ENCODE results near the gene POLR2F. TPM values are rescaled to one million over a fixed set of nuclear protein-coding genes. Genes with fewer than 3 reads are reported as not detected.

POLR2F gene
- total RNA-seq, result 10 to 100 TPM; 43.4 to 47.9 TPM

- peak; percentile 96 for DNase-seq
Observed at GRCh38 chr22:37953437-37954179, at the start of gene POLR2F, which contains the start of gene C22orf23. POLR2F (plus strand) TSS chr22:37953699; CDS start chr22:37953788, 89 bp downstream. C22orf23 (minus strand) TSS chr22:37953601; CDS start chr22:37953149, 452 bp downstream.

GRCh38 chr22:37904572-37905533, 48.6 kb upstream of the POLR2F start:
- DNase-seq, result peak; percentile 27 to 41
- H3K4me3 Mint-ChIP-seq, result peak overlapping the region; percentile 82 to 83
- peaks cover 22% of the 10 kb centered on the region for H3K4me1 Mint-ChIP-seq (ENCODE audit: low read depth)
- no peaks in the 10 kb centered on the region for H3K36me3 Mint-ChIP-seq (ENCODE audit: insufficient read depth in 2 of 2)
- ATAC-seq (replicated peaks in 1 of 2), result peak; percentile 16 to 18
- H3K27me3 Mint-ChIP-seq (ENCODE audit: low read depth), result no peaks in the 10 kb centered on the region
- H3K9me3 Mint-ChIP-seq, result no peaks in the 10 kb centered on the region
- peak overlapping the region; percentile 27 for H3K27ac Mint-ChIP-seq

More at GRCh38 chr22:37953437-37954179, at the start of gene POLR2F, which contains the start of gene C22orf23:
- H3K36me3 Mint-ChIP-seq (ENCODE audit: insufficient read depth in 2 of 2), result peaks cover 6 to 7% of the 10 kb centered on the region in 2 donors
- H3K4me1 Mint-ChIP-seq (ENCODE audit: low read depth), result peaks cover 27% of the 10 kb centered on the region
- peak; percentile 97 for ATAC-seq (replicated peaks in 1 of 2)
- H3K27ac Mint-ChIP-seq, result peak within 1 kb of the TSS; percentile 95
- no peaks in the 10 kb centered on the region for H3K9me3 Mint-ChIP-seq
- H3K27me3 Mint-ChIP-seq (ENCODE audit: low read depth), result peaks cover 10% of the 10 kb centered on the region
- peak within 1 kb of the TSS; percentile 88 to 91 for H3K4me3 Mint-ChIP-seq

GRCh38 chr22:37905534-37906363, 47.8 kb upstream of the POLR2F start, which contains the start of gene MICALL1:
MICALL1 (plus strand) TSS chr22:37906297; CDS start chr22:37906423, 126 bp downstream.
- DNase-seq, result peak; percentile 81 to 86
- no peaks in the 10 kb centered on the region for H3K36me3 Mint-ChIP-seq (ENCODE audit: insufficient read depth in 2 of 2)
- peak within 1 kb of the TSS; percentile 82 to 83 for H3K4me3 Mint-ChIP-seq
- H3K27me3 Mint-ChIP-seq (ENCODE audit: low read depth), result no peaks in the 10 kb centered on the region
- peak; percentile 93 for ATAC-seq (replicated peaks in 1 of 2)
- H3K27ac Mint-ChIP-seq, result peak within 1 kb of the TSS; percentile 61
- H3K4me1 Mint-ChIP-seq (ENCODE audit: low read depth), result peaks cover 22% of the 10 kb centered on the region
- H3K9me3 Mint-ChIP-seq, result no peaks in the 10 kb centered on the region

- peak overlapping the region; percentile 74 to 80 for H3K4me3 Mint-ChIP-seq
Observed at GRCh38 chr22:37906364-37907008, 47.0 kb upstream of the POLR2F start.

GRCh38 chr22:37907036-37907954, 46.2 kb upstream of the POLR2F start:
- Mint-ChIP-seq H3K36me3 (ENCODE audit: insufficient read depth in 2 of 2) (no peaks in the 10 kb centered on the region), H3K27ac (peak overlapping the region; percentile 61), H3K9me3 (no peaks in the 10 kb centered on the region), H3K27me3 (ENCODE audit: low read depth) (no peaks in the 10 kb centered on the region), H3K4me1 (ENCODE audit: low read depth) (peaks cover 30% of the 10 kb centered on the region), H3K4me3 (peak overlapping the region; percentile 74 to 80)
- DNase-seq (no peak), ATAC-seq (replicated peaks in 1 of 2) (no peak)

More at GRCh38 chr22:37906364-37907008, 47.0 kb upstream of the POLR2F start:
- Mint-ChIP-seq H3K9me3 (no peaks in the 10 kb centered on the region), H3K4me1 (ENCODE audit: low read depth) (peaks cover 22% of the 10 kb centered on the region), H3K27ac (peak overlapping the region; percentile 61), H3K36me3 (ENCODE audit: insufficient read depth in 2 of 2) (no peaks in the 10 kb centered on the region), H3K27me3 (ENCODE audit: low read depth) (no peaks in the 10 kb centered on the region)
- peak; percentile 59 to 62 for DNase-seq
- peak; percentile 20 to 44 for ATAC-seq (replicated peaks in 1 of 2)

- Mint-ChIP-seq H3K9me3 (no peaks in the 10 kb centered on the region), H3K36me3 (ENCODE audit: insufficient read depth in 2 of 2) (no peaks in the 10 kb centered on the region), H3K4me3 (no peak overlapping the region), H3K27me3 (ENCODE audit: low read depth) (no peaks in the 10 kb centered on the region), H3K27ac (no peak overlapping the region), H3K4me1 (ENCODE audit: low read depth) (peaks cover 31% of the 10 kb centered on the region)
- ATAC-seq (replicated peaks in 1 of 2) (no peak), DNase-seq (no peak)
Observed at GRCh38 chr22:37909766-37910165, 43.7 kb upstream of the POLR2F start.

- DNase-seq (no peak), ATAC-seq (replicated peaks in 1 of 2) (no peak)
- H3K27ac Mint-ChIP-seq, result no peak overlapping the region
- H3K36me3 Mint-ChIP-seq (ENCODE audit: insufficient read depth in 2 of 2), result no peaks in the 10 kb centered on the region
- H3K4me3 Mint-ChIP-seq, result no peak overlapping the region
- H3K9me3 Mint-ChIP-seq, result no peaks in the 10 kb centered on the region
- H3K4me1 Mint-ChIP-seq (ENCODE audit: low read depth), result peaks cover 21% of the 10 kb centered on the region
- H3K27me3 Mint-ChIP-seq (ENCODE audit: low read depth), result no peaks in the 10 kb centered on the region
Observed at GRCh38 chr22:37910890-37911672, 42.4 kb upstream of the POLR2F start.

- Mint-ChIP-seq H3K4me1 (ENCODE audit: low read depth) (peaks cover 21% of the 10 kb centered on the region), H3K4me3 (no peak overlapping the region), H3K36me3 (ENCODE audit: insufficient read depth in 2 of 2) (no peaks in the 10 kb centered on the region), H3K27me3 (ENCODE audit: low read depth) (no peaks in the 10 kb centered on the region), H3K9me3 (no peaks in the 10 kb centered on the region), H3K27ac (no peak overlapping the region)
- ATAC-seq (replicated peaks in 1 of 2) (no peak), DNase-seq (no peak)
Observed at GRCh38 chr22:37911697-37912096, 41.8 kb upstream of the POLR2F start.

- H3K4me1 Mint-ChIP-seq (ENCODE audit: low read depth), result peaks cover 18% of the 10 kb centered on the region
- no peak overlapping the region for H3K4me3 Mint-ChIP-seq
- no peak overlapping the region for H3K27ac Mint-ChIP-seq
- ATAC-seq (replicated peaks in 1 of 2), result peak; percentile 32 to 61
- no peak for DNase-seq
- no peaks in the 10 kb centered on the region for H3K9me3 Mint-ChIP-seq
- H3K27me3 Mint-ChIP-seq (ENCODE audit: low read depth), result no peaks in the 10 kb centered on the region
- H3K36me3 Mint-ChIP-seq (ENCODE audit: insufficient read depth in 2 of 2), result no peaks in the 10 kb centered on the region
Observed at GRCh38 chr22:37912171-37912570, 41.3 kb upstream of the POLR2F start.

- no peaks in the 10 kb centered on the region for H3K9me3 Mint-ChIP-seq
- ATAC-seq (replicated peaks in 1 of 2), result peak in 1 of 2 donors; percentile 21
- H3K27me3 Mint-ChIP-seq (ENCODE audit: low read depth), result no peaks in the 10 kb centered on the region
- H3K27ac Mint-ChIP-seq, result no peak overlapping the region
- no peak for DNase-seq
- H3K4me1 Mint-ChIP-seq (ENCODE audit: low read depth), result peaks cover 10% of the 10 kb centered on the region
- no peaks in the 10 kb centered on the region for H3K36me3 Mint-ChIP-seq (ENCODE audit: insufficient read depth in 2 of 2)
- no peak overlapping the region for H3K4me3 Mint-ChIP-seq
Observed at GRCh38 chr22:37913233-37913721, 40.2 kb upstream of the POLR2F start.
